Measurements from ENCODE around the gene OR2L8. TPM values are rescaled to one million over a fixed set of nuclear protein-coding genes. Genes with fewer than 3 reads are reported as not detected.

Gene OR2L8
- total RNA-seq, result not detected

GRCh38 chr1:247948558-247948957 is at the start of gene OR2L8:
OR2L8 (plus strand) TSS chr1:247948858; CDS start chr1:247948858, 0 bp downstream.
- ATAC-seq, result no peak
- no peaks in the 10 kb centered on the region for H3K4me1 ChIP-seq
- intact Hi-C loops (cut with DNase I), result no loop called here
- 45 to 52% methylated on average over 3 of the region's 3 CpGs for WGBS, 2 donors
- no peak within 1 kb of the TSS for H3K27ac ChIP-seq
- no peak within 1 kb of the TSS for H3K4me3 ChIP-seq
- TF ChIP-seq POLR2A (IDR thresholded peaks at IDR 0.05) (no peak), CTCF (IDR thresholded peaks at IDR 0.05) (no peak)
- DNase-seq, result no peak
- H3K27me3 ChIP-seq, result no peaks in the 10 kb centered on the region
- H3K36me3 ChIP-seq (replicated peaks in 1 of 2; ENCODE audit: insufficient read depth in 1 of 2, low read depth in 2 of 2), result no peaks in the 10 kb centered on the region
- H3K9me3 ChIP-seq, result no peaks in the 10 kb centered on the region

GRCh38 chr1:247904122-247904521 is 44.5 kb upstream of the OR2L8 start:
- no peaks in the 10 kb centered on the region for H3K4me1 ChIP-seq
- no peak for DNase-seq
- H3K27me3 ChIP-seq, result no peaks in the 10 kb centered on the region
- intact Hi-C loops (cut with DNase I), result no loop called here
- H3K27ac ChIP-seq, result no peak overlapping the region
- ATAC-seq, result no peak
- TF ChIP-seq CTCF (IDR thresholded peaks at IDR 0.05) (no peak), POLR2A (IDR thresholded peaks at IDR 0.05) (no peak)
- no peak overlapping the region for H3K4me3 ChIP-seq
- WGBS, 2 donors, result 49 to 55% methylated on average over 6 of the region's 6 CpGs
- peaks cover 0 to 7% (median 0%) of the 10 kb centered on the region in 3 donors for H3K9me3 ChIP-seq
- no peaks in the 10 kb centered on the region for H3K36me3 ChIP-seq (replicated peaks in 1 of 2; ENCODE audit: insufficient read depth in 1 of 2, low read depth in 2 of 2)

- DNase-seq (no peak), ATAC-seq (no peak)
- no peak overlapping the region for H3K27ac ChIP-seq
- no peak overlapping the region for H3K4me3 ChIP-seq
- no peak for TF ChIP-seq CTCF (IDR thresholded peaks at IDR 0.05)
- TF ChIP-seq POLR2A (IDR thresholded peaks at IDR 0.05), result no peak
- H3K36me3 ChIP-seq (replicated peaks in 1 of 2; ENCODE audit: insufficient read depth in 1 of 2, low read depth in 2 of 2), result no peaks in the 10 kb centered on the region
- peaks cover 0 to 7% (median 0%) of the 10 kb centered on the region in 3 donors for H3K9me3 ChIP-seq
- WGBS, 2 donors, result 77 to 92% methylated on average over 5 to 13 of the region's 13 CpGs
- H3K4me1 ChIP-seq, result no peaks in the 10 kb centered on the region
- H3K27me3 ChIP-seq, result no peaks in the 10 kb centered on the region
- intact Hi-C loops (cut with DNase I), result no loop called here
These were observed 43.5 kb upstream of the OR2L8 start for GRCh38 chr1:247905181-247905580.

GRCh38 chr1:247905910-247906503 is 42.7 kb upstream of the OR2L8 start:
- no peaks in the 10 kb centered on the region for H3K4me1 ChIP-seq
- 47 to 68% methylated on average over 9 of the region's 9 CpGs for whole genome bisulfite sequencing, 2 donors
- no peaks in the 10 kb centered on the region for H3K27me3 ChIP-seq
- TF ChIP-seq POLR2A (IDR thresholded peaks at IDR 0.05), result no peak
- TF ChIP-seq CTCF (IDR thresholded peaks at IDR 0.05), result no peak
- intact Hi-C loops (cut with DNase I), result no loop called here
- ATAC-seq (no peak), DNase-seq (no peak)
- H3K36me3 ChIP-seq (replicated peaks in 1 of 2; ENCODE audit: insufficient read depth in 1 of 2, low read depth in 2 of 2), result no peaks in the 10 kb centered on the region
- peaks cover 0 to 7% (median 0%) of the 10 kb centered on the region in 3 donors for H3K9me3 ChIP-seq
- no peak overlapping the region for H3K27ac ChIP-seq
- H3K4me3 ChIP-seq, result no peak overlapping the region

- ATAC-seq, result no peak
- no peaks in the 10 kb centered on the region for H3K27me3 ChIP-seq
- no peak overlapping the region for H3K27ac ChIP-seq
- H3K36me3 ChIP-seq (replicated peaks in 1 of 2; ENCODE audit: insufficient read depth in 1 of 2, low read depth in 2 of 2), result no peaks in the 10 kb centered on the region
- no peak for DNase-seq
- intact Hi-C loops (cut with DNase I), result no loop called here
- no peaks in the 10 kb centered on the region for H3K4me1 ChIP-seq
- no peak for TF ChIP-seq CTCF (IDR thresholded peaks at IDR 0.05)
- no peak for TF ChIP-seq POLR2A (IDR thresholded peaks at IDR 0.05)
- 43 to 52% methylated on average over 7 of the region's 7 CpGs for WGBS, 2 donors
- no peak overlapping the region for H3K4me3 ChIP-seq
- H3K9me3 ChIP-seq, result peaks cover 0 to 7% (median 0%) of the 10 kb centered on the region in 3 donors
These were observed 42.1 kb upstream of the OR2L8 start for GRCh38 chr1:247906504-247907047.
